HG03571 (cell line): ENCODE data around the gene EXOC7.

ENCODE experiments used
- ATAC-seq: cut with Tn5 transposase; IDR thresholded peaks from one replicate; pipeline ENCODE4 v1.9.1; 2021; ENCODE audit not compliant: unreplicated experiment

The EXOC7 gene

GRCh38 chr17:76122431-76123190 is 19.0 kb upstream of the EXOC7 start:
- no peak for ATAC-seq

- no peak for ATAC-seq
Observed at GRCh38 chr17:76121932-76122430, 18.4 kb upstream of the EXOC7 start.

- ATAC-seq: no peak
Observed at GRCh38 chr17:76120658-76121008, 17.0 kb upstream of the EXOC7 start.

- no peak for ATAC-seq
Observed at GRCh38 chr17:76119409-76120371, 16.1 kb upstream of the EXOC7 start.

GRCh38 chr17:76115138-76115754 is 11.7 kb upstream of the EXOC7 start:
- no peak for ATAC-seq

- no peak for ATAC-seq
Observed at GRCh38 chr17:76111956-76112355, 8.4 kb upstream of the EXOC7 start.

GRCh38 chr17:76107509-76107908 is 3.9 kb upstream of the EXOC7 start:
- no peak for ATAC-seq

GRCh38 chr17:76106703-76107102 is 3.1 kb upstream of the EXOC7 start:
- no peak for ATAC-seq

GRCh38 chr17:76104896-76105231 is 1.3 kb upstream of the EXOC7 start:
- no peak for ATAC-seq

- no peak for ATAC-seq
Observed at GRCh38 chr17:76104140-76104895, 731 bp upstream of the EXOC7 start.

GRCh38 chr17:76102944-76103273 is 678 bp downstream of the EXOC7 start:
- ATAC-seq: no peak

GRCh38 chr17:76097716-76098295 is 5.8 kb downstream of the EXOC7 start:
- ATAC-seq: no peak

GRCh38 chr17:76095943-76096342 is 7.6 kb downstream of the EXOC7 start:
- ATAC-seq: no peak

- ATAC-seq: no peak
Observed at GRCh38 chr17:76094046-76094445, 9.5 kb downstream of the EXOC7 start.

- no peak for ATAC-seq
Observed at GRCh38 chr17:76092526-76093413, 10.8 kb downstream of the EXOC7 start.

GRCh38 chr17:76091526-76092286 is 11.9 kb downstream of the EXOC7 start:
- no peak for ATAC-seq

- no peak for ATAC-seq
Observed at GRCh38 chr17:76090517-76091129, 13.0 kb downstream of the EXOC7 start.

GRCh38 chr17:76089680-76090516 is 13.7 kb downstream of the EXOC7 start:
- ATAC-seq: no peak
